Sigmoid colon (tissue), 7 donors: ENCODE results near the gene ATP8A1. TPM values are rescaled to one million over a fixed set of nuclear protein-coding genes. Genes with fewer than 3 reads are reported as not detected.

Experiments
- DNase-seq: peaks from one replicate; pipeline ENCODE4 v3.0.0-alpha.2; 2019
- H3K27ac ChIP-seq, 4 donors: fragments of 200-600 bp; sonication (generic); one replicate each; pipeline ENCODE4 v1.5.1; 2016 to 2019; ENCODE audit warnings: mild to moderate bottlenecking in 1 of 4
- H3K27me3 ChIP-seq, 3 donors: fragments of 200-600 bp; sonication (generic); one replicate each; pipeline ENCODE4 v1.5.1; 2019; ENCODE audit warnings: mild to moderate bottlenecking in 1 of 3
- H3K36me3 ChIP-seq, 4 donors: fragments of 200-600 bp; sonication (generic); one replicate each; pipeline ENCODE4 v1.5.1; 2016 to 2019
- H3K4me1 ChIP-seq, 4 donors: fragments of 200-600 bp; sonication (generic); one replicate each; pipeline ENCODE4 v1.5.1; 2017 to 2019
- H3K4me3 ChIP-seq, 4 donors: fragments of 200-600 bp; sonication (generic); one replicate each; pipeline ENCODE4 v1.5.1; 2017 to 2019; ENCODE audit warnings: mild to moderate bottlenecking in 2 of 4, moderate library complexity in 1 of 4
- H3K9me3 ChIP-seq, 4 donors: fragments of 200-600 bp in 3 of 4; sonication (generic) in 3 of 4; one replicate each; pipeline versions ENCODE4 v1.5.1 to v1.6.1; 2013 to 2019
- EP300 ChIP-seq, 4 donors: sonication (generic); formaldehyde crosslinking; IDR thresholded peaks; one replicate each; pipeline ENCODE4 v1.6.1; 2017; ENCODE audit warnings: antibody characterized with exemption in 4 of 4
- POLR2A ChIP-seq, 2 donors: fragments of 450-650 bp; IDR thresholded peaks; one replicate each; pipeline ENCODE4 v1.6.1; 2016; ENCODE audit warnings: antibody characterized with exemption in 2 of 2, mild to moderate bottlenecking in 2 of 2, moderate library complexity in 2 of 2
- POLR2AphosphoS5 ChIP-seq, 4 donors: sonication (generic); formaldehyde crosslinking; IDR thresholded peaks; one replicate each; pipeline ENCODE4 v1.6.1; 2017; ENCODE audit warnings: antibody characterized with exemption in 4 of 4
- WGBS, 2 donors: extraction: QIAGEN DNeasy Blood & Tissue Kit; methylation state at CpG; one replicate each; pipeline ENCODE4 v1.1.7; 2013; 5-methylcytosine and 5-hydroxymethylcytosine counted together
- intact Hi-C: fragments of 100-400 bp; cut with DNase I; formaldehyde crosslinking; loops from one replicate; pipeline ENCODE4 v1.15.1; 2023
- polyA plus RNA-seq, 3 donors: library from polyadenylated mRNA; stranded (reverse); fragments of 200-250 nt; gene quantifications; one replicate each; pipeline ENCODE4 v1.2.3, GENCODE V29; 2013
- total RNA-seq, 4 donors: library from RNA; depleted of rRNA; stranded (reverse); fragments of >200 nt; gene quantifications; one replicate each; pipeline ENCODE4 v1.1.0, GENCODE V29; 2016
- TF ChIP-seq, protein P1 (sequence below), 4 experiments: fragments of 450-650 bp in 3 of 4; fragments of 200-600 bp in 1 of 4; IDR thresholded peaks; one replicate each; pipeline ENCODE4 v1.5.1; 2016 to 2019; ENCODE audit warnings: antibody characterized with exemption in 4 of 4, mild to moderate bottlenecking in 3 of 4, moderate library complexity in 2 of 4
- donor health status: healthy with polysubstance abuse.
- donor health status: Bipolar disorder and iron deficiency.
- donor health status: healthy.

The ATP8A1 gene
- total and polyA plus RNA-seq, 7 donors: 2.4 to 19.3 (median 14.5) TPM

DNA sequence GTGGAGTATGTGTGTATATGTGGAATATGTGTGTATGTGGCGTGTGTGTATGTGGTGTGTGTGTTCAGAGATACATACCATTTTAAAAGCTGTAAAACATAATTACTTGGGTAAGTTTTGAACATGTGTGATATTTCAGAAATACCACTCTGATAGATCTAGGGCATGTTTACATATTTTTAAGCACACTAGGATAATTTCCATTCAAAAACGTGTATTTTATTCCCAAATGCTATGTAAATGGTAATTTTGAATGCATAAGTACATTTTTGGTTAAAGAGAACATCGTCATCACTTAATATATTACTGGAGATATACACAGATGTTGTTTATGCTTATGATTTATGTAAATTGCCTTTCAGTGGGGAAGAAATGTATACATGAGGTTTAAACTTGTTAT is 294.3 kb downstream of the ATP8A1 start:
- no peak for DNase-seq
- no peak for TF ChIP-seq EP300 (IDR thresholded peaks at IDR 0.05)
- TF ChIP-seq, protein P1, sequence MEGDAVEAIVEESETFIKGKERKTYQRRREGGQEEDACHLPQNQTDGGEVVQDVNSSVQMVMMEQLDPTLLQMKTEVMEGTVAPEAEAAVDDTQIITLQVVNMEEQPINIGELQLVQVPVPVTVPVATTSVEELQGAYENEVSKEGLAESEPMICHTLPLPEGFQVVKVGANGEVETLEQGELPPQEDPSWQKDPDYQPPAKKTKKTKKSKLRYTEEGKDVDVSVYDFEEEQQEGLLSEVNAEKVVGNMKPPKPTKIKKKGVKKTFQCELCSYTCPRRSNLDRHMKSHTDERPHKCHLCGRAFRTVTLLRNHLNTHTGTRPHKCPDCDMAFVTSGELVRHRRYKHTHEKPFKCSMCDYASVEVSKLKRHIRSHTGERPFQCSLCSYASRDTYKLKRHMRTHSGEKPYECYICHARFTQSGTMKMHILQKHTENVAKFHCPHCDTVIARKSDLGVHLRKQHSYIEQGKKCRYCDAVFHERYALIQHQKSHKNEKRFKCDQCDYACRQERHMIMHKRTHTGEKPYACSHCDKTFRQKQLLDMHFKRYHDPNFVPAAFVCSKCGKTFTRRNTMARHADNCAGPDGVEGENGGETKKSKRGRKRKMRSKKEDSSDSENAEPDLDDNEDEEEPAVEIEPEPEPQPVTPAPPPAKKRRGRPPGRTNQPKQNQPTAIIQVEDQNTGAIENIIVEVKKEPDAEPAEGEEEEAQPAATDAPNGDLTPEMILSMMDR (IDR thresholded peaks at IDR 0.05): no peak
- TF ChIP-seq POLR2A (IDR thresholded peaks at IDR 0.05): no peak
- TF ChIP-seq POLR2AphosphoS5 (IDR thresholded peaks at IDR 0.05): no peak
- intact Hi-C loops: no loop called here
- no peaks in the 10 kb centered on the region for H3K27me3 ChIP-seq
- H3K4me1 ChIP-seq: peaks cover 0 to 15% (median 0%) of the 10 kb centered on the region in 4 donors
- H3K36me3 ChIP-seq: no peaks in the 10 kb centered on the region
- WGBS, 2 donors: 60 to 75% methylated on average over 3 of the region's 3 CpGs
- H3K9me3 ChIP-seq: no peaks in the 10 kb centered on the region
- no peak overlapping the region for H3K4me3 ChIP-seq
- no peak overlapping the region for H3K27ac ChIP-seq

DNA sequence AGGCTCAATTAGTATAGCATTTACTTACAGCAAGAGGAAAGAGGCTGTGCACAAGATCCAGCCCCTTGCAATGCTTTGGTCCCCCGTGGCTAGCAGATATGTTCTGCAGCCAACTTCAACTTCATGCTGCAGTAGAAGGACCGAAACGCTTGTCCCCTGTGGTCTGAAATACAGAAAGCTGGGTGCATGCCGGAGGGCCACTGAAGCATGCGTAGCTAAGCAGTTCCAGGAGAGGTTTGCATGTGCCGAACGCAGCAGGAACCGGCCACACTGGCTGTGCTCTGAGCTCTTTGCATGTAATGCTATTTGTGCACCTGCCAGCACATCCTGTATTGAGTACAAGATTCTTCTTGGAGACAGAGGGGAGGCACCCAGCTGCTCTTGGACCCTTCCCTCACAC is 295.4 kb downstream of the ATP8A1 start:
- WGBS, 2 donors: 87 to 89% methylated on average over 8 of the region's 8 CpGs

DNA sequence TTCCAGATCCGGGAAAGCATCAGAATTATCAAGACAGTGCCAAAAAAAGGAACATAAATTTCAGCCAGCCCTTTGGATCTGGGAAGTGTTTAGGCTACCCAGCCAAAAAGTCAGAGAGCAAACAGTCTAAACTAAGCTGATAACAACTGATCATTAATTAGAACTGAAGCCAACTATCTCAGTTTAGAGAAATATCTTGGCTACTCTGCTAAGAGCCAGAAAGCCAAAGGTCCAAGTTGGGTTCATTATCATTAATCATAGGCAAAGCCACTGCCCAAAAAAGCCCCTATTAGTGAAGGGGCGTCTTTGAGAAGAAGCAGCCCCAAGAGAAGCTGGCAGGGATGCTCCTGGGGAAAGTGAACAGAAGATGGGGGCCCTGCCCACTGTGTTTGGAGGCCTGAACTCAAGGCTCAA is 296.6 kb downstream of the ATP8A1 start:
- Histone ChIP-seq H3K4me1 (peaks cover 0 to 15% (median 0%) of the 10 kb centered on the region in 4 donors), H3K27ac (peak overlapping the region in 2 of 4 donors; percentile 11 to 28), H3K4me3 (peak overlapping the region in 2 of 4 donors; percentile 21 to 37), H3K27me3 (no peaks in the 10 kb centered on the region), H3K9me3 (no peaks in the 10 kb centered on the region), H3K36me3 (no peaks in the 10 kb centered on the region)
- no peak for DNase-seq
- intact Hi-C loops: no loop called here
- WGBS, 2 donors: 50 to 60% methylated on average over 2 of the region's 2 CpGs
- TF ChIP-seq, protein P1 (IDR thresholded peaks at IDR 0.05): no peak

More for the DNA sequence above, 295.4 kb downstream of the ATP8A1 start:
- Histone ChIP-seq H3K9me3 (no peaks in the 10 kb centered on the region), H3K4me1 (peaks cover 0 to 15% (median 0%) of the 10 kb centered on the region in 4 donors), H3K27ac (no peak overlapping the region), H3K36me3 (no peaks in the 10 kb centered on the region), H3K27me3 (no peaks in the 10 kb centered on the region), H3K4me3 (no peak overlapping the region)
- DNase-seq: no peak
- intact Hi-C loops: no loop called here
- TF ChIP-seq EP300 (IDR thresholded peaks at IDR 0.05) (no peak), POLR2A (IDR thresholded peaks at IDR 0.05) (no peak), POLR2AphosphoS5 (IDR thresholded peaks at IDR 0.05) (no peak)
- TF ChIP-seq, protein P1 (IDR thresholded peaks at IDR 0.05): no peak

DNA sequence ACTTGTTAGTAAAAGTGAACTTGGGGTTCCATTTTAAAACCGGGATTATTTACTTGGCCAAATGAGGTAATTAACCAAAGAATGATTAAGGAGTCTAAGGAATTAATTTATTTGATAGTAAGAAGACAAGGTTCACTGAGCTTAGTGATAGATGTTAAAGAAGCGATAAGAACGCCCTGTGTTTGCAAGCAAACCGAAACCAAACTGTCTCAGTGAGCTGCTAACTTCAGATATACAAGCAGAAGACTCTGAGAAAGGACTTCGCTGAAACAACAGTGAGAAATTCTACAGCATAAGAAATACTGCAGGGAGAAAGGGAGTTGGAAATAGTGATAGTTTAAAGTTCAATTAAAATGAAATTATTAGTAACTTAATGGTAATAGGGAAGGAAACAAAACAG is 297.2 kb downstream of the ATP8A1 start:
- TF ChIP-seq POLR2AphosphoS5 (IDR thresholded peaks at IDR 0.05) (no peak), POLR2A (IDR thresholded peaks at IDR 0.05) (no peak), EP300 (IDR thresholded peaks at IDR 0.05) (no peak)
- TF ChIP-seq, protein P1 (IDR thresholded peaks at IDR 0.05): no peak
- peak overlapping the region in 3 of 4 donors; percentile 19 to 37 (median 21) for H3K4me3 ChIP-seq
- intact Hi-C loops: no loop called here
- no peaks in the 10 kb centered on the region for H3K36me3 ChIP-seq
- 60 to 62% methylated on average over 5 of the region's 5 CpGs for WGBS, 2 donors
- peaks cover 0 to 15% (median 0%) of the 10 kb centered on the region in 4 donors for H3K4me1 ChIP-seq
- H3K27me3 ChIP-seq: no peaks in the 10 kb centered on the region
- no peak for DNase-seq
- H3K9me3 ChIP-seq: no peaks in the 10 kb centered on the region
- peak overlapping the region in 3 of 4 donors; percentile 11 to 28 (median 20) for H3K27ac ChIP-seq

Other genes with a start within 250 kb of the ATP8A1 start
- not detected for gene GRXCR1, start 235.6 kb upstream of the ATP8A1 start, total RNA-seq
- gene GRXCR1, start 235.6 kb upstream of the ATP8A1 start, polyA plus RNA-seq: not detected